Progenitor cell of endocrine pancreas (in vitro differentiated cells): ENCODE data around the gene SH3RF1. TPM values are rescaled to one million over a fixed set of nuclear protein-coding genes. Genes with fewer than 3 reads are reported as not detected.
"Not testable (repeated sequence)": the region's sequence is repeated elsewhere in the genome, so short reads cannot be mapped to it uniquely, and the experiment has no call there.

Experiments
- DNase-seq: peaks from one replicate; pipeline ENCODE4 v3.0.0; 2021; ENCODE audit warnings: low spot score; ENCODE audit not compliant: unreplicated experiment
- H3K27ac Mint-ChIP-seq: 2 replicates; pipeline ENCODE4 v1.8.0; 2021; ENCODE audit warnings: mild to moderate bottlenecking, moderate library complexity, mixed read lengths
- H3K27me3 Mint-ChIP-seq: 2 replicates; pipeline ENCODE4 v1.8.0; 2021; ENCODE audit warnings: mixed read lengths
- H3K36me3 Mint-ChIP-seq: 2 replicates; pipeline ENCODE4 v1.8.0; 2022; ENCODE audit warnings: mixed read lengths; ENCODE audit not compliant: insufficient read depth
- H3K4me1 Mint-ChIP-seq: 2 replicates; pipeline ENCODE4 v1.8.0; 2021; ENCODE audit warnings: low read depth, mixed read lengths
- H3K4me3 Mint-ChIP-seq: 2 replicates; pipeline ENCODE4 v1.8.0; 2021; ENCODE audit warnings: low read depth, mild to moderate bottlenecking, moderate library complexity, mixed read lengths
- H3K9me3 Mint-ChIP-seq: 2 replicates; pipeline ENCODE4 v1.8.0; 2021; ENCODE audit warnings: low read depth, mixed read lengths
- CTCF ChIP-seq: fragments of 200-600 bp; sonication (generic); IDR thresholded peaks from one replicate; pipeline ENCODE4 v1.5.0; 2021; ENCODE audit warnings: antibody characterized with exemption, mild to moderate bottlenecking; ENCODE audit not compliant: unreplicated experiment
- total RNA-seq: library from RNA; stranded (reverse); gene quantifications from 2 replicates; pipeline ENCODE4 v1.2.1, GENCODE V29; 2021

The SH3RF1 gene
- total RNA-seq, 1 donor from 2014 or later: 31.1 TPM

DNA sequence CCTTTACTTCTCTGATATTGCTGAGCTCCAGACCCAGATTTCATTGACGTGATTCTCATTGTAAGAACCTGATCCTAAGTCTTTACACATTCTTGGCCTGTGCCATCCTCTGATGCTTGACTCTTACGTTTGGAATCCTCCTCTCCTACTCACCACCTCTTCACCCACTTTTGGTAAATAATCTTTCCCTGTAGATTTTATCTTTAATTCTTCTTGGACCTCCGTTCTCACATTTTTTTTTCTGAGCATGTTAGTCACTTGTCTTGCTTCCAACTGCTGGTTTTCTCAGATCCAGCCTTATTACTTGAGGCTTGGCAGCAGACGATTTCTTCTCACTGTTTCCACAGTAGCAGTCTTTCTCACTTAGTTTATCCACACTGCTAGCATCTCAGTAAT lies 12.4 kb upstream of the SH3RF1 start:
- no peaks in the 10 kb centered on the region for H3K27me3 Mint-ChIP-seq
- H3K36me3 Mint-ChIP-seq: no peaks in the 10 kb centered on the region
- no peak for TF ChIP-seq CTCF
- peaks cover 5% of the 10 kb centered on the region for H3K4me1 Mint-ChIP-seq
- no peaks in the 10 kb centered on the region for H3K9me3 Mint-ChIP-seq
- no peak overlapping the region for H3K4me3 Mint-ChIP-seq
- H3K27ac Mint-ChIP-seq: no peak overlapping the region
- no peak for DNase-seq

DNA sequence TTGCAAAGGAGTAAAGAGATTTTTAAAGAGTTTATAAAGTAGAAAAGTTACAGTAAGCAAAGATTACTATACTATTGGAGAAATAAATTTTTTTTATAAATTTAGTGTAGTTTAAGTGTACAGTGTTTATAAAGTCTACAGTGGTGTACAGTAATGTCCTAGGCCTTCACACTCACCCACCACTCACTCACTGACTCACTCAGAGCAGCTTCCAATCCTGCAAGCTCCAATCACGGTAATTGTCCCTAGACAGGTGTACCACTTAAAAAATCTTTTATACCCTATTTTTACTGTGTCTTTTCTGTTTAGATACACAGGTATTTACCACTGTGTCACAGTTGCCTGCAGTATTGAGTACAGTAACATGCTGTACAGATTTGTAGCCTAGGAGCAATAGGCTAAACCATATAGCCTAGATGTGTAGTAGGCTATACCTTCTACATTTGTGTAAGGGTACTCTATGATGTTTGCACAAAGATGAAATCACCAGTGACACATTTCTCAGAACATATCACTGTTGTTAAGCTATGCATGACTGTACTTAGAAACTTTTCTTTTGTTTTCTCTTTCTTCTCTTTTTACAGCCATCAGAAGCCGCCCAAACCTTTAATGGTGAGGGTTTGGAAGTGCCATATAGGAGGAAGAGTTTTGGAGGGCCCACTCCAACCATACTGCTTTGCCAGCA lies 11.8 kb upstream of the SH3RF1 start:
- TF ChIP-seq CTCF: no peak
- H3K9me3 Mint-ChIP-seq: no peaks in the 10 kb centered on the region
- H3K27ac Mint-ChIP-seq: no peak overlapping the region
- H3K4me1 Mint-ChIP-seq: peaks cover 2% of the 10 kb centered on the region
- H3K4me3 Mint-ChIP-seq: no peak overlapping the region
- no peak for DNase-seq
- no peaks in the 10 kb centered on the region for H3K27me3 Mint-ChIP-seq
- no peaks in the 10 kb centered on the region for H3K36me3 Mint-ChIP-seq

DNA sequence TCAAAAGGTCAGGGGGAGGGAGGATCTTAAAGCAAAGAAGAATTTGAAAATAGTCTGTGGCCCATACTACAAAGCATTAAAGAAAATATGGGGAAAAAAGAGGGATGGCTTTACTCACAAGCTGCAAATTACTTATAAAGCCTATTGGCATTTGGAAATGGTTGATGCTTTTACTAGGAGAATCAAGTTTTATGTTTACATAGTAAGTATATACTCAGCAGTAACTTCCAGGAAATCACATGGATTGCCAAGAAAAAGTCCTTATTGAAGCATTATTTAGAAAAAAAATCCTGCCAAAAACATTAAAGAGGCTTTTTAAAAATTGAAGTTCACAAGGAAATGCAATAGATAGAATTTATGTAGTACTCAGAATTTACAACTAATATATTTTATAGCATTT lies 8.4 kb upstream of the SH3RF1 start:
- Mint-ChIP-seq H3K9me3 (no peaks in the 10 kb centered on the region), H3K4me3 (no peak overlapping the region), H3K4me1 (peaks cover 1% of the 10 kb centered on the region), H3K27ac (no peak overlapping the region), H3K27me3 (no peaks in the 10 kb centered on the region), H3K36me3 (no peaks in the 10 kb centered on the region)
- TF ChIP-seq CTCF: no peak
- DNase-seq: no peak

DNA sequence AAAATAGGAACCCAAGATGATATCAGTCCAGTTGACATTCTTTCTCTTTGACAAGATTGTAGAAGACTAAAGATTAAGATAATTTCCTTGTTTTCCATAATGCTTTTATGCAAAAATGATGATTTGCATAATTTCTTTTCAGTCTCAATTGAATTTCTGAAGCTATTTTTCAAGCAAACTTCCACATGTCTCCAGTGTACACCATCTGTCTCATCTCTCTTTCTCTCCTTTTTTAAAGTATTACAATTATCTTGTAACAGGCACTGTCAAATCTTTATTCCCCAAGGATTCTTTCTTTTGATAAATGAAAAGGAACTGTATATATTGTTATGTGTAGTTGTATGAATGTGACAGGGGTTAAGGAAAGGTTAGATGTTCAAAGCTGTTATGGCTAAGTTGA lies 7.9 kb upstream of the SH3RF1 start:
- H3K4me3 Mint-ChIP-seq: no peak overlapping the region
- H3K9me3 Mint-ChIP-seq: no peaks in the 10 kb centered on the region
- TF ChIP-seq CTCF: no peak
- H3K4me1 Mint-ChIP-seq: peaks cover 1% of the 10 kb centered on the region
- H3K27ac Mint-ChIP-seq: no peak overlapping the region
- no peak for DNase-seq
- no peaks in the 10 kb centered on the region for H3K36me3 Mint-ChIP-seq
- H3K27me3 Mint-ChIP-seq: no peaks in the 10 kb centered on the region

- not testable (repeated sequence) for H3K27me3 Mint-ChIP-seq, H3K27ac Mint-ChIP-seq, H3K36me3 Mint-ChIP-seq
These were observed 7.1 kb upstream of the SH3RF1 start for GRCh38 chr4:169277838-169278237.

GRCh38 chr4:169275180-169275579 lies 4.4 kb upstream of the SH3RF1 start:
- Mint-ChIP-seq H3K4me1 (peaks cover 10% of the 10 kb centered on the region), H3K9me3 (no peaks in the 10 kb centered on the region), H3K27ac (no peak overlapping the region), H3K4me3 (no peak overlapping the region), H3K27me3 (no peaks in the 10 kb centered on the region), H3K36me3 (no peaks in the 10 kb centered on the region)
- no peak for TF ChIP-seq CTCF
- DNase-seq: no peak

More at GRCh38 chr4:169277838-169278237, 7.1 kb upstream of the SH3RF1 start:
- DNase-seq, H3K4me1 Mint-ChIP-seq, H3K9me3 Mint-ChIP-seq, H3K4me3 Mint-ChIP-seq: not testable (repeated sequence)
